HUES48 (cell line): Measurements from ENCODE around the gene QPCT.
A peak's percentile ranks its signal among the peaks of the same experiment; 100 is the strongest.

Experiments used
- H3K27ac ChIP-seq: one replicate; pipeline ENCODE4 v1.7.0; 2013; ENCODE audit warnings: low read depth, low read length, inconsistent platforms
- H3K27me3 ChIP-seq: 2 replicates; pipeline ENCODE4 v1.6.1; 2013; ENCODE audit warnings: mild to moderate bottlenecking, low read length; ENCODE audit not compliant: control insufficient read depth, insufficient read depth
- H3K36me3 ChIP-seq: 2 replicates; pipeline ENCODE4 v1.6.1; 2013; ENCODE audit warnings: low read length; ENCODE audit not compliant: control insufficient read depth, insufficient read depth
- H3K4me1 ChIP-seq: 2 replicates; pipeline ENCODE4 v1.6.1; 2013; ENCODE audit warnings: mild to moderate bottlenecking, low read length; ENCODE audit not compliant: control insufficient read depth, insufficient read depth
- H3K4me3 ChIP-seq: 2 replicates; pipeline ENCODE4 v1.5.1; 2013; ENCODE audit warnings: mild to moderate bottlenecking, low read depth, low read length
- H3K9ac ChIP-seq: 2 replicates; pipeline ENCODE4 v1.6.1; 2013; ENCODE audit warnings: mild to moderate bottlenecking, low read depth, low read length, moderate library complexity
- H3K9me3 ChIP-seq: 2 replicates; pipeline ENCODE4 v1.6.1; 2013; ENCODE audit warnings: low read length; ENCODE audit not compliant: control insufficient read depth, insufficient read depth

Gene QPCT

DNA sequence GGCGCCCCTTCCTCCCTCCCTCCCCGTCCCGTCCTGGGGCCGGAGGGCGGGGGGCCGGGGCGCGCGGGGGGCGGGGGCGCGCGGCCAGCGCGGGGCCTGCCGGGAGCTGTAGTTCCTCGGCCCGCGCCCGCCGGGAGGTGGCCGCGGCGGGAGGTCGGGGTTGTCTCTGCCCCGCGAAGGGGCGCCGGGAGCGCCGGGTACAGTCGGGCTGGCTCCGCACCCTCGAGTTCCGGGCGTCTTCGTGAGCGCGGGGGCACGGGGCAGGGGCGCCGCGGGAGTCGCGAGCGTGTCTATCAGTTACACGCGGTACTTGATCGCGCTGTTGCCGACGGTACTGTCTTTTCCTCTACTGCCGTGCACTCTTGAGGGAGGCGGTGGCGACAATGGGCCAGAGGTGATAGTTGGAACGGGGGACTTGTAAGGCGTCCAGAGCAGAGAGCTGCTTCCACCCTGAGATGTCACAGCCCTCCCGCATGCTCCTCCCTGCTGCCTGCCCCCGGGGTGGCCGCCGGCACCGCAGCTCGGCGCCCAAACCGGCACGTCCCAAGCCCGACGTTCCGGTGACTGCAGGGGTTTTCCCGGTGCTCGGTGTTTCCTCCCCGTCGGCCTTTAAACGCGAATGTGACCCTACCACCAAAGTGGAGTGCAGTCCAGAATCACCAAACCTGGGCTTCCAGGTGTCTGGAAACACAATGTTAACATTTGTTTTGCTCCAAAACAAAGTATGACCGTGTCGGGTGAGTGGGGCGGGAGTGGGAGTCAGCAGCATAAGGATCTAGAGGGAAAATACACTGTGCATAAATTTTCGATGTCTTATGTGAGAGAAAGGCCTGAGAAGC is 19.4 kb upstream of the QPCT start, which contains the start of gene PRKD3:
Gene PRKD3, minus strand, starts transcription at position 48 of the 839 bp plus-strand sequence. CDS start 8,309 bp downstream, outside the sequence.
- peak within 1 kb of the TSS; percentile 86 for H3K9ac ChIP-seq
- peaks cover 20% of the 10 kb centered on the region; the same call in 1 of the 2 replicates for H3K4me1 ChIP-seq
- H3K4me3 ChIP-seq = peak within 1 kb of the TSS; percentile 90
- H3K27ac ChIP-seq = peak within 1 kb of the TSS; percentile 93
- H3K36me3 ChIP-seq = peaks cover 17% of the 10 kb centered on the region
- H3K27me3 ChIP-seq = peaks cover 20% of the 10 kb centered on the region
- no peaks in the 10 kb centered on the region for H3K9me3 ChIP-seq

DNA sequence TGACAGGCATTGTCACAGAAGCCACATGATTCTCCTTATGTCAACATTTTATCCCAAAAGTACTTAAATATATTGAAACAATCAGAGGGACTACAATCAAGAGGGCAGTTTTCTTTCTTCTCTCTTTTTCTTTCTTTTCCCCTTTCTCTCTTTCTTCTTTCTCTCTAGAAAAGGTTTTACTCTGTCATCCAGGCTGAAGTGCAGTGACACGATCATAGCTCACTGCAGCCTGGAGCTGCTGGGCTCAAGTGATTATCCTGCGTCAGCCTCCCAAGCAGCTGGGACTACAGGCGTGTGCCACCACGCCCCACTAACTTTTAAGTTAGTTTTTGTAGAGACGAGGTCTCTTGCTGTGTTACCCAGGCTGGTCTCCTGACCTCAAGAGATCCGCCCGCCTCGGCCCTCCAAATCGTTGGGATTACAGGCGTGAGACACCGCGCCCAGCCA is 18.8 kb upstream of the QPCT start:
- no peak overlapping the region for H3K27ac ChIP-seq
- H3K9ac ChIP-seq = no peak overlapping the region
- H3K4me1 ChIP-seq = peaks cover 20% of the 10 kb centered on the region; the same call in 1 of the 2 replicates

DNA sequence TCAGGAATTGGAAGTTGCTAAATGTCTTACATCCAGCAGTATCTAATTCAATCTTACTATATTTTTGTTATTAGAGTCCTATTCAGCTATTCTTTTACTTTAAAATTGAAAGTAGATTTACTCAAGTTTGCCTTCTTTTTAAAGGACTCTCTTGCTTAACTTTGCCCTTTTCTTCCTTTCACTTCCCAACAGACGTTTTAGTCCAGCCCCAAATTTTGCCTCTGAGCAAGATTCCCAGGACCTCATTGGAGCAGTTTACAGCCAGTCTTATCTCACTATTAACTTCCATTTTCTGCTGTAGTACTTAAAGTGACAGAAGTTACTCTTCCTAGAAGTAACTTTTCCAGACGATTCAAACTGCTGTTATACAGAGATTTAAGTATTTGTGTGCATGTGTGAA is 18.1 kb upstream of the QPCT start:
- Histone ChIP-seq H3K4me1 (peaks cover 18% of the 10 kb centered on the region; the same call in 1 of the 2 replicates), H3K4me3 (no peak overlapping the region), H3K9ac (no peak overlapping the region), H3K36me3 (peaks cover 12% of the 10 kb centered on the region), H3K27me3 (peaks cover 20% of the 10 kb centered on the region), H3K27ac (no peak overlapping the region), H3K9me3 (no peaks in the 10 kb centered on the region)

More for the DNA sequence above, 18.8 kb upstream of the QPCT start:
- peaks cover 20% of the 10 kb centered on the region for H3K27me3 ChIP-seq
- H3K4me3 ChIP-seq = peak overlapping the region; percentile 90; the same call in 1 of the 2 replicates
- peaks cover 17% of the 10 kb centered on the region for H3K36me3 ChIP-seq
- no peaks in the 10 kb centered on the region for H3K9me3 ChIP-seq

DNA sequence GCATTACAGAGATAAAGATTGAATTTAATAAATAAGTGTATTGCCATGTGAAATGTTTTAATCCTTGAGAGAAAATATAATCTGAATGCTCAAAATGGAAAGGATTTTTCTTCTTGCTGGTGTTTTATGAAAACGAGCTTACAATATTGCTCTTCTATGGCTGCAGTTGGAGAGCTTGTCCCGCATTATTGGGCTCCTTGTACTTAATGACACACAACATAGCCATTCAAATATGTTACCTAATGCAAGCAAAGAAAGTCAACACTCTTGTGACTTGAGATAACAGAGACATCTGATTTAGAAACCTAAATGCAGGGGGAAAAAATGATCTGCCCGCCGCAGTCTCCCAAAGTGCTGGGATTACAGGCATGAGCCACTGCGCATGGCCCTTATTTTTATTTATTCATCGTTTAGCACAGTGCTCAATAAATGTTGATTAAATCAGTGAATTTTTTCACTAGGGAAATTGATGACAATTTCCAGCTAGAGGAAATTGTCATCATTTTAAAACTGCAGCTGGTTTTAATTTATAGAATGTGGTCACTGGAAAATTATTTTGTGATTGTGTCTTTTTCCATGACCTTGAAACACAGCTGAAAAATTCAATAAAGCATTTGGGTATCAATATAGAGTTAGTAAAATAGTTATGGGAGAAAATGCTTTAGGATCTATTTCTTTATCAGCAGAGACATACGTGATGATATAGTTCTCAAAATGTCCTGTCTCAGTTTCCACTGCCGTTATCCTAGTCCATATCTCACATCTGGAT is 17.4 kb upstream of the QPCT start:
- Histone ChIP-seq H3K9me3 (no peaks in the 10 kb centered on the region), H3K4me3 (no peak overlapping the region), H3K27me3 (peaks cover 20% of the 10 kb centered on the region), H3K9ac (no peak overlapping the region), H3K36me3 (peaks cover 4% of the 10 kb centered on the region; the same call in 1 of the 2 replicates), H3K4me1 (peaks cover 15% of the 10 kb centered on the region; the same call in 1 of the 2 replicates), H3K27ac (no peak overlapping the region)

DNA sequence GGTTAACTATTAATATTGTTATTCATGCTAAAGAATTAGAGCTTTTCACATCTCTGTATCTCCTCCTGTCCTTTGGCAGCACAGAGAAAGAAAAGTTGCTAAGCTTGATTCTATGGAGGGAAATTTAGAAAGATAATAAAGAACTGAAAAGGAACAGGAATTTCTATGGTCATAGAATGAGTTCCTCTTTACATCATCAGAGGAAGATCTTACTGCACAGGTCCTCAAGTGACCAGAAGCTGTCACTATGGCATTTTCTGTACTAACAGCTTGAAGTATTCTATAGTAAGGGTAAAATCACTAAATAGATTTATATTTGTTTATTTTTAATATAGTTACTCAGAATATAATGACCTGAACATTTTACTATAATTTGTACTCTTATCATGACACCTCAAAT is 13.7 kb upstream of the QPCT start:
- H3K9ac ChIP-seq = no peak overlapping the region
- no peaks in the 10 kb centered on the region for H3K4me1 ChIP-seq
- peaks cover 10% of the 10 kb centered on the region for H3K27me3 ChIP-seq
- H3K4me3 ChIP-seq = no peak overlapping the region
- H3K36me3 ChIP-seq = no peaks in the 10 kb centered on the region
- H3K9me3 ChIP-seq = no peaks in the 10 kb centered on the region
- H3K27ac ChIP-seq = no peak overlapping the region

DNA sequence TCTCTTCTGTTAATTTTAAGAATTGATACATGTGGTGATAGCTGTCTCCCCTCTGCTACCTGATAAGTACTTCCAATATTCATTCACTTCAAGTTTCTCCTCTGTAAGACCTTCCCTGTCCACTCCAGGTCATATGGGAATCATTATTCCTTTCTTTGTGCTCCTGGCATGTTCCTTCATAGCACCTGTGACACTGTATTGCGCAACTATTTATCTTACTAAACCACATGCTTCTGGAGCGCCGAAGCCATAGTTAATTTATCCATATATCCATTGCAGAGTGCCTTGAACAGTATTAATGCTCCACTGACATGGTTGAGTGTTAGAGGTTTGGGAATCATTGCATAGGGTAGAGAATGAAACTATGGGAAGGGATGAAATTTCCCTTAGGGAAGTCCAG is 11.9 kb upstream of the QPCT start:
- no peak overlapping the region for H3K4me3 ChIP-seq
- no peak overlapping the region for H3K9ac ChIP-seq
- no peak overlapping the region for H3K27ac ChIP-seq
- no peaks in the 10 kb centered on the region for H3K36me3 ChIP-seq
- no peaks in the 10 kb centered on the region for H3K27me3 ChIP-seq
- H3K9me3 ChIP-seq = no peaks in the 10 kb centered on the region
- H3K4me1 ChIP-seq = no peaks in the 10 kb centered on the region

DNA sequence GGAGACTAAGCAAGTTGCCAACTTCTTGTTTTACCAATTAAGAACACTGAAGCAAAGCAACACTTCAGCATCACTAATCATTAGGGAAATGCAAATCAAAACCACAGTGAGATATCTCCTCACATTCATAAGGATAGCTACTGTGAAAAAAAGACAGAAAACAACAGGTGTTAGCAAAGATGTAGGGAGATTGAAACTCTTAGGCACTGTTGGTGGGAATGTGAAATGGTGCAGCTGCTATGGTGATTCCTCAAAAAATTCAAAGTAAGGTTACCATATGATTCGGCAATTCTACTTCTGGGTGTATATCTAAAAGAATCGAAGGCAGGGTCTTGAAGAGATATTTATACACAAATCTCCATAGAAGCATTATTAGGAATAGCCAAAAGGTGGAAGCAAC is 11.2 kb upstream of the QPCT start:
- no peak overlapping the region for H3K4me3 ChIP-seq
- H3K4me1 ChIP-seq = no peaks in the 10 kb centered on the region
- H3K9ac ChIP-seq = no peak overlapping the region
- H3K27ac ChIP-seq = no peak overlapping the region
- no peaks in the 10 kb centered on the region for H3K27me3 ChIP-seq
- no peaks in the 10 kb centered on the region for H3K9me3 ChIP-seq
- H3K36me3 ChIP-seq = no peaks in the 10 kb centered on the region

DNA sequence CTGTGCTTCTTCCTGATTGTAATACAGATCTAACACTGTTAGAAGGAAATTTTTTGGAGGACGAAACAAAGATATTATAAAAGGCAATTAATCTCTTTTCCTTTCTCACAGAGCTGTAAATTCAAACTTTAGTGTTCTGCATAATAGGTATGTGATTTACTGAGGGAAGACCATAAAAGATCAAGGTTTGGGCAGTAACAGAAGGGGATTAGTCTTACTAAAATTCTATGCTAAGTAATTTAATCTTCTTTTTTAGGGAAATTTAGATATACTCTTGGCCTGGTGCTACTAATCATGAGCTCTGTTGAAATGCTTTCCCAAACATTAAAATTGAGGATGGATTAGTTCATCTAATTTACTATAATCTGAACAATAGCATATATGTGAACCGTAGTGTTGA is 8.8 kb upstream of the QPCT start:
- H3K9me3 ChIP-seq = no peaks in the 10 kb centered on the region
- H3K4me1 ChIP-seq = no peaks in the 10 kb centered on the region
- H3K27me3 ChIP-seq = no peaks in the 10 kb centered on the region
- H3K4me3 ChIP-seq = no peak overlapping the region
- no peak overlapping the region for H3K27ac ChIP-seq
- H3K9ac ChIP-seq = no peak overlapping the region
- no peaks in the 10 kb centered on the region for H3K36me3 ChIP-seq

DNA sequence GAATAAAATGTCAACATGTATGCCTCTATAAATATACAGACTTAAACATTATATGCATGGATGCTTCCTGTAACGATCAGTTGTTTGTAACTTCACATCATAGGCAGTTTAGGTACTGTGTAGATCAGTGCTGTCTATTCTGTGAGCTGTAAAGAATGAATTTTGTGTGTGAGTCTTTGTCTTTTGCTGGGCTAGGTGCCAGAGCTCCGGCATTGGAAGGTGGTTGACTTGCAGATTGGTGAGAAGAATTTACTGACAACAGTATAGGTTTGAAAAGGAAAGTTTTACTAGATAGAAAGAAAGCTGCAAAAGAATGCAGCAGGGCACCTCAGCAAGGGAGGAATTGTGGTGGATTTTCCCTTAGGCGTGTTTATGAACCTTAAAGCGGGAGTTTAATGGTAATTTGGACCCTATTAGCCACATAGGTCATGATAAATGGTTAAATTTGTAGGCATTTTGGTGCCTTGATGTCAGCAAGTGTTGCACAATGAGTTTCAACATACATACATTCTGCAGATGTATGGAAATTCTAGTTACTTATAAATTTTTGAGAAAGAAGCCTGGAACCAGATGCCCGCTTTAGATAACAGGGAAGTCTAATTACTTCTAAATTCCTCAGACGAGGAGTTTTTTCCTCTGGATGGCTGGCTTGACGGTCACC is 6.7 kb upstream of the QPCT start:
- H3K27ac ChIP-seq = no peak overlapping the region
- peaks cover under 1% of the 10 kb centered on the region; the same call in 1 of the 2 replicates for H3K4me1 ChIP-seq
- no peaks in the 10 kb centered on the region for H3K27me3 ChIP-seq
- H3K36me3 ChIP-seq = no peaks in the 10 kb centered on the region
- no peak overlapping the region for H3K9ac ChIP-seq
- no peaks in the 10 kb centered on the region for H3K9me3 ChIP-seq
- no peak overlapping the region for H3K4me3 ChIP-seq

DNA sequence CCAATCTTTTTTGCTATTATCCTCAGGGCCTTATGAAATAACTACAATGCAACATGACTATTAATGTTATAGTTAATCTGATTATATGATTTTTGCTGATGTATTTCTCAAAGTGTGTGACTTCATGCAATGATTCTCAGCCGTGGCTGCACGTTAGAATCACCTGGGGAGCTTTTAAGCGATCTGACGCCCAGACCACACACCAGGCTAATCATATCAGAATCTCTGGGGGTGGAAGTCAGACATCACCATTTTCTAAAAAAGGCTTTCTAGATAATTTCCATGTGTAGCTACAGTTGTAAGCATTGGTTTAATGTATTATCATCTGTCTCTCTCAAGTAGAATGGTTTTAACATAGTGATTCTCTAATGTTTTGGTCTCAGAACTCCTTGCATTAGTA is 5.5 kb upstream of the QPCT start:
- Histone ChIP-seq H3K27me3 (no peaks in the 10 kb centered on the region; the same call in 1 of the 2 replicates), H3K36me3 (no peaks in the 10 kb centered on the region), H3K27ac (no peak overlapping the region), H3K9ac (no peak overlapping the region), H3K9me3 (no peaks in the 10 kb centered on the region), H3K4me3 (no peak overlapping the region), H3K4me1 (peaks cover 12% of the 10 kb centered on the region; the same call in 1 of the 2 replicates)
